ENCODE results near the gene INSYN2B.

Gene INSYN2B

DNA sequence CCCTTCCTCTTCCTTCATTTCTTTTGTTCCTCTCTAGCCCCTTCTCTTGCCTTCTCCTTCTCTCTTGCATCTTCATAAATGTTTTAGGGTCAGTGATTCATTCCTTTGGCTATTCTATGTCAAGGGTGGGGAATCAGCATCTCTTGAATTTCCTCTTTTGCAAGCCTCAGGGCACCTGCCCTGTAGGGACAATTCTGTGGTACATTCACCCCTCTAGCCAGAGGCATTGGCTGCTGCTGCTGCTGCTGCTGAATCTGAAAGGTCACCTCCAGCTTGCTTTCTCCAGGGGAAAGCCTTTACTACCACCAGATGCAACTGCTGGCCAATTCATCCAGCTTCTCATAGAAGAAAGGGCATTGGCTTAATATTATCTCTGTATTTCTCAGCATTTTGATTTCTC lies 87.3 kb downstream of the INSYN2B start:
- no peak for DNase-seq (ENCODE audit: low read depth in 2 of 2)

DNA sequence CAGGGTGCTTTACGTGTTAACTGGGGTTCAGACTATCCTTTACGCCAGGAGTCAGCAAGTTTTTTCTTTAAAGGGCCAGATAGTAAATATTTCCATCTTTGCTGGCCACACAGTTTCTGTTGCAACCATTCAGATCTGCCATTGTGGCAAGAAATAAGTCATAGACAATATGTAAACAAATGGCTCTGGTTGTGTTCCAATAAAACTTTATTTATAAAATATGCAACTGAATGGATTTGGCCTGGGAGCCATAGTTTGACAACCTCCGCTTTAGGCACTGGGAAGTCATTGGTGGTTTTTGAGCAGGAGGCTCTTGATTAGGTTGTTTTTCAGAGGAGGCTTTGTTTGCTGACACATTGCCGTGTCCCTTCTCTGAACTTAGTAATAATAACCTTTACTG lies 90.7 kb downstream of the INSYN2B start:
- DNase-seq (ENCODE audit: low read depth in 2 of 2): no peak

- no peak for DNase-seq (ENCODE audit: low read depth in 2 of 2)
These were observed 93.6 kb downstream of the INSYN2B start for GRCh38 chr5:169886677-169887076.

DNA sequence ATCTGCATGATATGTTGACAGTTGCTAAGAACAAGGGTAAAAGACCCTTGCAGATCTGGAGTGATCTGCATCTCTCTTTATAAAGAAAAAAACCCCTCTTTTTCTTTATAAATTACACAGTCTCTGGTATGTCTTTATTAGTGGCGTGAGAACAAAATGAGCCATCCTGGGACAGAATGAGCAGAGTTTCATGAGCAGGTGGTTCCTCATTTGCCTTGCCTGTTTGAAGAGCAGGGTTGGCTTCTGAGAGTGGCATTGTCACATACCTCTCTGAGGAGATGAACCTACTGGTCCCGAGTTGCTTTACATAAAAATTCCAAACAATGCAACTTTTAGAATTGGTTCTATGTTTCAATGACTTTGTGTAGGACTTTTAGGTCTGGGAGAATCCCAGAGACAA lies 94.3 kb downstream of the INSYN2B start:
- DNase-seq (ENCODE audit: low read depth in 2 of 2): no peak

GRCh38 chr5:169881702-169882303 lies 98.5 kb downstream of the INSYN2B start:
- DNase-seq (ENCODE audit: low read depth in 2 of 2): no peak

- no peak for DNase-seq (ENCODE audit: low read depth in 2 of 2)
These were observed 99.5 kb downstream of the INSYN2B start for GRCh38 chr5:169880785-169881184.

- no peak for DNase-seq (ENCODE audit: low read depth in 2 of 2)
These were observed 100.2 kb downstream of the INSYN2B start for GRCh38 chr5:169880012-169880663.

DNA sequence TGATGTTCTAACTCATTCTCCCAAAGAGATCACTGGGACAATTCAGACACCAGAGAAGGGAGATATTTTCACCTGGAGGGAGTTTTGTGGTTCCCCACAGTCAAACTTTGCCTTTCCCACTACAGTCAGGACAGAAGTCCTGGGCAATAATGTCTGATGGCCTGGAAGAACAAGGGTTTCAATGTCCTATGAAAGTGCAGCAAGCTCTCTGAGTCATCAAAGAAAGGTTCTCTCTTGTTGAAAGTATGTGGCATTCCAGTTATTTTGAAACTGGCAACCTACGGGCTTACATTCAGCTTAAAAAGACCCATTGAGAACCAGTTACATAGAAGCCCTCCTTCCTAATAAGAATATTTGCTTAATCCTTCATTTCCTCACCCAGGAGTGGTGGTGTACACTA lies 103.9 kb downstream of the INSYN2B start:
- DNase-seq (ENCODE audit: low read depth in 2 of 2): no peak

DNA sequence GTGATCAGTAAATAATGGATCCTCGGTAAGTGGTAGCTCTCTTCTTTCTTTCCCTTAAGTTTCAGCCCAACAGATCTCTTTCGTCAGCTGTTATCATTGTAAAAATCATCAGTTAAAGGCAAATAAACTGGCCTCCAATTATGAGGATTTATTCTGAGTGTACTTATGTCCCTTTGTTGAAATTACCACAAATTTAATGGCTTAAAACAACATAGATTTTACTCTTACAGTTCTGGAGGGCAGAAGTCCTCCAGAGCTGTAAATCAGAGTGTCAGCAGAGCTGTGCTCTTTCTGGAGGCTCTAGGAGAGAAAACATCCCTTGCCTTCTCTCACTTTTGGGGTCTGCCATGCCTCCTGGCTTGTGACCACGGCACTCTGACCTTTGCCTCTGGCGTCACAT lies 104.6 kb downstream of the INSYN2B start:
- no peak for DNase-seq (ENCODE audit: low read depth in 2 of 2)

DNA sequence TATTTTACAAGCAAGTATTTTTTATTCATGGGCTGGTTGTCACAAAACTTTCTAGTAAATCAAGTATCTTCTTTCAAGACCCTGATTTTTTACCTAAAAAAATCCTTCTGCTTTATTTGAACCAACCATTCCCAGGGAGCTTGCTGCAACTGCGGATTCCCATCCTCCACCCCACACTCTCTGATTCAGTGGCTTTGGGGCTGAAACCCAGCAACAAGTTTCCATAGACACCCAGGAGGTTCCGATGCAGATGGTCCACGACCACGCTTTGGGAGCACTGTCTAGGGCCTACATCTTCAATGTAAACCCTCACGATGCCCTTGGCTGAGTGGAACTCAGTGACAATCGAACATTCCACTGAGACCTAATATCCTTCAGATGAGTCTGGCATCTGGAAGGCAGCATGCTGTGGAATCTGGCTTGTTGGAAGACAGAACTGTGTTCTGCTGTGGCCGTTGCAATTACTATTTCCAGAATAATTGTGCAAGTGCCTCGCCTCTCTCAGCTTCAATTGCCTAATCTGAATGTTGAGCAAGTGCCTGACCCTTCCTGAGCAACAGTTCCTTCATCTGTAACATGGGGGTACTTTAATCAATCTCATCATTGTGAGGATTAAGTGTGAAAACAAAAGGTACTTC lies 105.1 kb downstream of the INSYN2B start:
- DNase-seq (ENCODE audit: low read depth in 2 of 2): no peak

DNA sequence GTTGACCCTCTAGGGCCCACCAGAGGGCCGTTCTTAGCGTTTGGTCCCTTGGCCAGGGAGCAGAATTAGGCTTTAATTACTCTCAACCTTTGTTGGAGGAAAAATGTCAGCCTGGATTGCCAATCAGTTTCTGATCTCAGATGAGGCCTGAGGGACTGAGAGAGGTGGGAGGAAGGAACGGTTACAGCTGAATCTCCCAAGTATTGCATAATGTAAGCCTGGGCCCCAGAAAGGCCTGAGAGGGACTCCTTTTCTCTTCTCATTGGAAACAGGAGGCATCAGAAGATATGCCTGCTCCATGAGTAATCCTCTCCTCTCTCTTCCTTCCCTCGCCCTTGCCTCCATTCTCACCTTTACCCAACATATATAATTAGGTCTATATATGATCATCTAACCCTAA lies 105.7 kb downstream of the INSYN2B start:
- no peak for DNase-seq (ENCODE audit: low read depth in 2 of 2)

DNA sequence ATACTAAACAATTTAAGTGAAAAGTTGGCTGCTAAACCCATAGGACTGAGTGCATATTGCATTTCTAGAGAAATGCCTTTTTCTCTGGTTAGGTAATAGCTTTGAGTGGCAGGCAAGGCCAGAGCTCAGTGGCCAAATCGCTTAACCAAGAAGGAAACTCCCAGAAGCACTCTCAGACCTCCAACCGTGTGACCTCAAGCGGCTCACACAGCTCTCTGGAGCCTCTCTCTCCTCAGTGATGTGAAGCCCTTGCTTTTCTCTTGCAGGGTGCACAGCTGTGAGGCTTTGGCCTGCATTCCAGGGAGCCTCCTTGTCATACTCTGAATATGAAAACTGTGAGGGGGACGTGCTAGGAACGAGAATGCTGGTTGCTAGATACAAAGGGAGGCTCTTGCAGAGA lies 106.7 kb downstream of the INSYN2B start:
- no peak for DNase-seq (ENCODE audit: low read depth in 2 of 2)

DNA sequence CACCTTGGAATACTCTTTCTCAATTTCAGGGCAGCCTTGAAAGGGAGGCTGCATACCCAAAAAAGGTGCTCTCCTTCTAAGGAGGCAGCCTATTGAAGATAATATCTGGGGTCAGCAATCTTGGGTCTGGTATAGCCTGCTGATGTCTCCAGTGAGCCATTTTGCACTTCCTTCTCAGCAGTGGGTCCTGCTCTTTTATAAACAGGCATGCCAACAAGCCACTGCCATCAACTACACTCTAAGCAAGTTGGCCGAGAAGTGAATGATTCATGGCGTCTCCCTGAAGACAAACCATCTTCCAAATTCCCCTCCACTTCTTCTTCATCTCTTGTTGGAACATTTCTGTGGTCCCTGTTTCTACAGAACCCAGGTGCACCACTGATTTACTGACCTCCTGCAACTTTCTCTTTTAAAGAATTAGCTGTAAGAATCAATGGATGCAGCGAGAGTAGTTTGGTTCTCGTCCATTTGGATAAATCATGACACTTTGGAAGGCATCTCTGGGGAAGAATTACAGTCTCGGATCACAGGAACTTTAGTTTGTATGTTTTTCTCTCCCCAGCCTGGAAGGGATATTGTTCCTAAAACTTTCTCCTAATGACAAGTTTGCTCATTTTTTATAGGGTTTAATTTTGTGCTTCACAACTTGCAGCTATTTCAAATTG lies 108.3 kb downstream of the INSYN2B start:
- no peak for DNase-seq (ENCODE audit: low read depth in 2 of 2)

GRCh38 chr5:169870211-169870610 lies 110.1 kb downstream of the INSYN2B start:
- DNase-seq (ENCODE audit: low read depth in 2 of 2): no peak

DNA sequence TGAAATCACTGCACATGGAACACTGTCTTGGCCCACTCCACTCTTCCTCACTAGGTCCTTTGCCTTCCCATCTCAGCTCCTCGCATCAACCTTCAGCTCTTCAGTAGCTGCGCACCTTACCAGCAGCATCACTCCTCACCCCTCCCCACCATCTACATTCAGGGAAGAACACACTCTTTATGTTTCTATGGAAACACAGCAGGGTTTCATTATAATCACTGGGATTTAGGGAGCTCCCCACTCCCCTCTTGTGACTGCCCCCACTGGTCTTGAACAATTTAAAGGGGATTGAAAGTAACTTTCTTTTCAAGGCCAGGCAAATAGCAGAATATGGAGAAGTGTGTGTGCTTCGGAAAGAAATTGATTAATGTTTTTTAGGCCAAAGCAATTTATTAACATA lies 111.2 kb downstream of the INSYN2B start:
- no peak for DNase-seq (ENCODE audit: low read depth in 2 of 2)

- DNase-seq (ENCODE audit: low read depth in 2 of 2): no peak
These were observed 112.9 kb downstream of the INSYN2B start for GRCh38 chr5:169867347-169867746.

GRCh38 chr5:169864483-169864882 lies 115.8 kb downstream of the INSYN2B start:
- no peak for DNase-seq (ENCODE audit: low read depth in 2 of 2)

DNA sequence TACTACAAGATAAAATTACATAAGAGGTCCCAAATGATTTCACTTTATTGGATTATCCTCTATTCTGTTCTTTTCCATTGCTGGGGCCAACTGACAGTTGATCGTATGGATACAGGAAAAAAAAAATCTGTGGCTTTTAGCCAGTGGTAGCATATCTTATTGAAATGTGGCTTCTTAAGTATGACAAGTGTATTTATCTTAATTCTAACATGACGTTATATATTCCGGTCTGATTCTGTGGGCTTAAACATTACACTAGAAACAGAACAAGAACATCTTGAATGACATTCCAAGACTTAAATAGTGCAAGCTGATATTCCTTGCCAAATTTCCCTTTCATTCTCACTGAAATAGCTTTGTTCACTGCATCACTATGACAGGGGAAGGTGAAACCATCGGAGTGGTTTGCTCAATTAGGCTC lies 117.9 kb downstream of the INSYN2B start:
- no peak for DNase-seq (ENCODE audit: low read depth in 2 of 2)

DNA sequence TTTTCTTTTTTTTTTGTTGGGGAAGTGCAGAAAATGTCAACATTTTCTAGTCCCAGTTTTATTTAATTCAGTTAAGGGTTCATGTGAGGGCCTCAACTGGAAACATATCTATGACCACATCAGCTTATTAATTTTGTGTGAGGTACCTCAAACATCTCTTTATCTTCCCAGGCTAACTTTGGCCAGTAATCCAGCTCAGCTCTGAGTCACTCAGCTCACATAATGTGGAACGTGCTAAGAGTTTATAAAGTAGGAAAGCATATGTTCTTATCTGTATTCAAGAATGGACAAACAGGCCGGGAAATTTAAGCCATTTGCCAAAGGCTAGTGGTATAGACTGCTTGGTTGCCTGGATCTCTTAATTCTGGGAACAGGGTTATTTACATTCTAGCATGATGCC lies 118.4 kb downstream of the INSYN2B start:
- no peak for DNase-seq (ENCODE audit: low read depth in 2 of 2)

DNA sequence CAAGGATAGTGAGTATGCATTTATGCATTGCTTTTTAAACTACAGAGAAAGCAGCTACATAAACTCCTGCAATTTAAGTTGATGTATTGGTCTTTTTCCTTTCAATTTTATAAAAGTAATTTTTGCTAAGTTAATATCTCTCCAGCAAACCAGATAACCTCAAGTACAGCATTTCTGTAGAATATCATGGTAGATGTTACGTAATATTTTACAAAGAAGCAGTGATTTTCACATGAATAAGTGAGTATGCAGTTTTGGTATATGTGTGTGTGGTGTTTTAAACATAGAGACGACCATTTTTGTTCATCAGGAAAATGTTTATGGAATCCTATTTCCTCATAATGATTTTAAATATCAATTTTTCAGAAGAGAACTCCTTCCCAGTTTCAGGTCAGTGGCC lies 118.9 kb downstream of the INSYN2B start:
- no peak for DNase-seq (ENCODE audit: low read depth in 2 of 2)

GRCh38 chr5:169860585-169860984 lies 119.7 kb downstream of the INSYN2B start:
- DNase-seq (ENCODE audit: low read depth in 2 of 2): no peak

GRCh38 chr5:169856571-169856970 lies 123.7 kb downstream of the INSYN2B start:
- DNase-seq (ENCODE audit: low read depth in 2 of 2): no peak

GRCh38 chr5:169851321-169851850 lies 128.9 kb downstream of the INSYN2B start:
- DNase-seq (ENCODE audit: low read depth in 2 of 2): no peak
